Measurements from ENCODE around the gene TSACC.
A peak's percentile ranks its signal among the peaks of the same experiment; 100 is the strongest.
"Not testable (repeated sequence)": the region's sequence is repeated elsewhere in the genome, so short reads cannot be mapped to it uniquely, and the experiment has no call there.

The TSACC gene

GRCh38 chr1:156368157-156368658 lies 29.9 kb downstream of the TSACC start:
- DNase-seq (ENCODE audit: low read depth) = no peak

GRCh38 chr1:156368889-156369684 lies 30.8 kb downstream of the TSACC start, which contains the start of gene RHBG:
Gene RHBG (plus strand): TSS chr1:156369211. CDS start chr1:156369250, 39 bp downstream.
- peak within 1 kb of the TSS; percentile 43 for H3K4me3 ChIP-seq (ENCODE audit: low read depth, low read length)
- TF ChIP-seq CTCF (conservative IDR thresholded peaks at IDR 0.05; ENCODE audit: low read depth, low read length) = no peak
- peak; percentile 30 for DNase-seq (ENCODE audit: low read depth)

More at GRCh38 chr1:156368157-156368658, 29.9 kb downstream of the TSACC start:
- no peak for TF ChIP-seq CTCF (conservative IDR thresholded peaks at IDR 0.05; ENCODE audit: low read depth, low read length)
- H3K4me3 ChIP-seq (ENCODE audit: low read depth, low read length) = no peak overlapping the region

GRCh38 chr1:156369685-156370286 lies 31.5 kb downstream of the TSACC start:
- DNase-seq (ENCODE audit: low read depth); H3K4me3 ChIP-seq (ENCODE audit: low read depth, low read length): not testable (repeated sequence)

GRCh38 chr1:156371553-156372264 lies 33.4 kb downstream of the TSACC start:
- TF ChIP-seq CTCF (conservative IDR thresholded peaks at IDR 0.05; ENCODE audit: low read depth, low read length) = no peak
- peak; percentile 79 for DNase-seq (ENCODE audit: low read depth)
- H3K4me3 ChIP-seq (ENCODE audit: low read depth, low read length) = no peak overlapping the region

- no peak for TF ChIP-seq CTCF (conservative IDR thresholded peaks at IDR 0.05; ENCODE audit: low read depth, low read length)
- no peak overlapping the region for H3K4me3 ChIP-seq (ENCODE audit: low read depth, low read length)
- DNase-seq (ENCODE audit: low read depth) = no peak
Observed at GRCh38 chr1:156372265-156372586, 33.9 kb downstream of the TSACC start.

GRCh38 chr1:156372876-156373275 lies 34.5 kb downstream of the TSACC start:
- no peak for DNase-seq (ENCODE audit: low read depth)
- H3K4me3 ChIP-seq (ENCODE audit: low read depth, low read length) = no peak overlapping the region
- TF ChIP-seq CTCF (conservative IDR thresholded peaks at IDR 0.05; ENCODE audit: low read depth, low read length) = no peak

- no peak for DNase-seq (ENCODE audit: low read depth)
- no peak for TF ChIP-seq CTCF (conservative IDR thresholded peaks at IDR 0.05; ENCODE audit: low read depth, low read length)
- H3K4me3 ChIP-seq (ENCODE audit: low read depth, low read length) = no peak overlapping the region
Observed at GRCh38 chr1:156373546-156373945, 35.2 kb downstream of the TSACC start.
